Activated naive CD8-positive, alpha-beta T cell treated with anti-CD3 and anti-CD28 coated beads, Interleukin-2, amount 50 U/mL, for 16 hours (primary cell): ENCODE measurements around the gene POLR2L.

Experiments
- DNase-seq: peaks from one replicate; pipeline ENCODE4 v3.0.0-alpha.2; 2020; ENCODE audit warnings: low read depth, low spot score

Gene POLR2L

GRCh38 chr11:795634-796564, 46.4 kb downstream of the POLR2L start:
- DNase-seq = peak; percentile 53

GRCh38 chr11:794766-795633, 47.3 kb downstream of the POLR2L start:
- no peak for DNase-seq

GRCh38 chr11:794013-794765, 48.1 kb downstream of the POLR2L start:
- DNase-seq = no peak

GRCh38 chr11:793556-793955, 48.8 kb downstream of the POLR2L start:
- DNase-seq = no peak

GRCh38 chr11:792873-793272, 49.5 kb downstream of the POLR2L start:
- DNase-seq = no peak

- no peak for DNase-seq
Measured at GRCh38 chr11:792535-792821, 49.9 kb downstream of the POLR2L start.

- no peak for DNase-seq
Measured at GRCh38 chr11:791658-792534, 50.4 kb downstream of the POLR2L start.

GRCh38 chr11:790721-791564, 51.4 kb downstream of the POLR2L start:
- no peak for DNase-seq

GRCh38 chr11:789943-790342, 52.4 kb downstream of the POLR2L start, which contains the start of gene CEND1:
CEND1 (minus strand) TSS chr11:790090; CDS start chr11:788576, 1,514 bp downstream.
- no peak for DNase-seq
